ENCODE measurements around the gene ETV6.

Gene ETV6

GRCh38 chr12:11870041-11870451 is 220.6 kb downstream of the ETV6 start:
- no peak for DNase-seq

GRCh38 chr12:11872055-11872454 is 222.6 kb downstream of the ETV6 start:
- no peak for DNase-seq

GRCh38 chr12:11875414-11875935 is 226.0 kb downstream of the ETV6 start:
- DNase-seq = no peak

GRCh38 chr12:11876307-11876706 is 226.8 kb downstream of the ETV6 start:
- DNase-seq = no peak

GRCh38 chr12:11877102-11877826 is 227.8 kb downstream of the ETV6 start:
- no peak for DNase-seq

- DNase-seq = no peak
Observed at GRCh38 chr12:11877869-11878780, 228.7 kb downstream of the ETV6 start.

GRCh38 chr12:11879306-11879705 is 229.8 kb downstream of the ETV6 start:
- no peak for DNase-seq

- DNase-seq = peak; percentile 36
Observed at GRCh38 chr12:11880381-11880780, 230.9 kb downstream of the ETV6 start.

- DNase-seq = no peak
Observed at GRCh38 chr12:11881835-11882234, 232.4 kb downstream of the ETV6 start.

GRCh38 chr12:11882301-11883019 is 233.0 kb downstream of the ETV6 start:
- no peak for DNase-seq

- DNase-seq = peak; percentile 23
Observed at GRCh38 chr12:11884116-11884515, 234.6 kb downstream of the ETV6 start.

- DNase-seq = peak; percentile 62
Observed at GRCh38 chr12:11884706-11885105, 235.2 kb downstream of the ETV6 start.

GRCh38 chr12:11885261-11886038 is 236.0 kb downstream of the ETV6 start:
- DNase-seq = peak; percentile 15

- no peak for DNase-seq
Observed at GRCh38 chr12:11886339-11886738, 236.9 kb downstream of the ETV6 start.

- DNase-seq = no peak
Observed at GRCh38 chr12:11888029-11888428, 238.6 kb downstream of the ETV6 start.

- no peak for DNase-seq
Observed at GRCh38 chr12:11891346-11891745, 241.9 kb downstream of the ETV6 start.

- no peak for DNase-seq
Observed at GRCh38 chr12:11891754-11892386, 242.4 kb downstream of the ETV6 start.

- no peak for DNase-seq
Observed at GRCh38 chr12:11893998-11894397, 244.5 kb downstream of the ETV6 start.

- DNase-seq = no peak
Observed at GRCh38 chr12:11894890-11895289, 245.4 kb downstream of the ETV6 start.

GRCh38 chr12:11895421-11896078 is 246.1 kb downstream of the ETV6 start:
- no peak for DNase-seq

GRCh38 chr12:11896417-11896929 is 247.0 kb downstream of the ETV6 start:
- DNase-seq = no peak

Data from CD4-positive, alpha-beta T cell treated with Interferon gamma for 1 hour (primary cell).